ENCODE results near the gene CDH18. TPM values are rescaled to one million over a fixed set of nuclear protein-coding genes. Genes with fewer than 3 reads are reported as not detected.

CDH18 gene
- total RNA-seq, 2 donors from 2014 or later, result 0.60 TPM; not detected in 1

- intact Hi-C loops (cut with DNase I), result no loop called here
- DNase-seq (ENCODE audit: low spot score), result no peak
These were observed 37.1 kb downstream of the CDH18 start for GRCh38 chr5:19950897-19951296.

- intact Hi-C loops (cut with DNase I), result no loop called here
- no peak for DNase-seq (ENCODE audit: low spot score)
These were observed 47.8 kb downstream of the CDH18 start for GRCh38 chr5:19940192-19940591.

DNA sequence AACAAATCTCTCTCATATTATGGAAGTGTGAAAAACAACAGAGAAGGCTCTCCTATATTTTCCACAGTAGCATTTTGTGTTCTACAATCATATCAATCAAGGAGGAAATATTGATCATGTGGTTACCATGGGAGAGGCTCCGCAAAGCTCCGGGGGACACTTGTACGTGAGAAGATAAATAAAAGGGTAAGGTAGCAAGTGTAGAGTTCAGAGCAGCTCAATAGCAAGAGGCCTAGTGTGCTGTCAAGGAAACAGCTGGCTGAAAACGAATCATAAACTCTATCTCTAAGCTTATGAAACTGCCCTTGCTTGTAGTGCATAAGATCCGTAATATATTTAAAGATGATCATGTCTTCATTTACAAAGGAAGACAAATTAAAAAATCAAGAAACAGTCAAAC is 57.5 kb downstream of the CDH18 start:
- no peak for DNase-seq (ENCODE audit: low spot score)
- intact Hi-C loops (cut with DNase I), result no loop called here

DNA sequence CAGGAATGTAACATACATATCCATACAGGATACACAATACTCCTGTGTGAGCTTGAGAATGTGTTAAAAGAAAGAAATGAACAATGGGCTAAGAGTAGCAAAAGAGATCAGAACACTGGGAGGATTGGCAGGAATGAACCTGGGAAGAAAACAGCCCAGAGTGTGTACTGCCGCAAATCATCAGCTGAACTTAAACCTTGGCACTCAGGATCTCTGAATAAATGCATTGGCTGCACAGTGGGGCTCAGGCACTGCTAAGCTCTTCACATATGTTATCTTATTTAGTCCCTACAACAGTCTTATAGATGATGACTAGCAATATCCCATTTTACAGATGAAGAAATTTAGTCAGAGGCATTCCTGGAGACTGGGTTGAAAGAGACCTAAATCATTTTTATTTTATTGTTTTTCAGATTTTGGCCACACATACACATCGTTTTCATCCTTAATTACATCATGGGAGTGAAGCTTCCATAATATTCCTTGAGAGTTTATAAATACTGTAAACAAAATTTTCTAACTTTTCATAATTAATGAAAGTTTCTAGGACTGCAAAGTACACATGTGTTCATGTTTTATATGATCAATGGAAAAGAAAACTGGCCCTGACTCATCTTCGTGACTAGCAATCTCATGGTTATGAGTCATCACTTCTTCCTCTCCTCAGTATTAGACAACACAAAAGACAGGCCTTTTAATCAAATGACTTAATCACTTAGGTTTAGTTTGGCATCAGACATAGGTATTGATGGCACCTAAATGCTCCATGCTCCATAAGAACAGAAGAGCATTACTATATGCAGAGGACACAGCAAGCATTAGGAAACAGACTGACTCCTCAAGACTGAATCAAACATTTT is 59.2 kb downstream of the CDH18 start:
- intact Hi-C loops (cut with DNase I), result no loop called here
- DNase-seq (ENCODE audit: low spot score), result no peak

- intact Hi-C loops (cut with DNase I), result no loop called here
- DNase-seq (ENCODE audit: low spot score), result no peak
These were observed 60.1 kb downstream of the CDH18 start for GRCh38 chr5:19927919-19928318.

- DNase-seq (ENCODE audit: low spot score), result no peak
- intact Hi-C loops (cut with DNase I), result no loop called here
These were observed 60.8 kb downstream of the CDH18 start for GRCh38 chr5:19927170-19927569.

- no peak for DNase-seq (ENCODE audit: low spot score)
- intact Hi-C loops (cut with DNase I), result no loop called here
These were observed 64.3 kb downstream of the CDH18 start for GRCh38 chr5:19923742-19924141.

- no peak for DNase-seq (ENCODE audit: low spot score)
- intact Hi-C loops (cut with DNase I), result no loop called here
These were observed 67.2 kb downstream of the CDH18 start for GRCh38 chr5:19920761-19921160.

- intact Hi-C loops (cut with DNase I), result no loop called here
- DNase-seq (ENCODE audit: low spot score), result no peak
These were observed 69.2 kb downstream of the CDH18 start for GRCh38 chr5:19918780-19919179.

GRCh38 chr5:19917588-19918122 is 70.3 kb downstream of the CDH18 start:
- DNase-seq (ENCODE audit: low spot score), result no peak
- intact Hi-C loops (cut with DNase I), result no loop called here

- intact Hi-C loops (cut with DNase I), result no loop called here
- no peak for DNase-seq (ENCODE audit: low spot score)
These were observed 77.9 kb downstream of the CDH18 start for GRCh38 chr5:19910136-19910535.

GRCh38 chr5:19904766-19905165 is 83.2 kb downstream of the CDH18 start:
- DNase-seq (ENCODE audit: low spot score), result no peak
- intact Hi-C loops (cut with DNase I), result no loop called here

GRCh38 chr5:19903611-19904010 is 84.4 kb downstream of the CDH18 start:
- intact Hi-C loops (cut with DNase I), result no loop called here
- no peak for DNase-seq (ENCODE audit: low spot score)

DNA sequence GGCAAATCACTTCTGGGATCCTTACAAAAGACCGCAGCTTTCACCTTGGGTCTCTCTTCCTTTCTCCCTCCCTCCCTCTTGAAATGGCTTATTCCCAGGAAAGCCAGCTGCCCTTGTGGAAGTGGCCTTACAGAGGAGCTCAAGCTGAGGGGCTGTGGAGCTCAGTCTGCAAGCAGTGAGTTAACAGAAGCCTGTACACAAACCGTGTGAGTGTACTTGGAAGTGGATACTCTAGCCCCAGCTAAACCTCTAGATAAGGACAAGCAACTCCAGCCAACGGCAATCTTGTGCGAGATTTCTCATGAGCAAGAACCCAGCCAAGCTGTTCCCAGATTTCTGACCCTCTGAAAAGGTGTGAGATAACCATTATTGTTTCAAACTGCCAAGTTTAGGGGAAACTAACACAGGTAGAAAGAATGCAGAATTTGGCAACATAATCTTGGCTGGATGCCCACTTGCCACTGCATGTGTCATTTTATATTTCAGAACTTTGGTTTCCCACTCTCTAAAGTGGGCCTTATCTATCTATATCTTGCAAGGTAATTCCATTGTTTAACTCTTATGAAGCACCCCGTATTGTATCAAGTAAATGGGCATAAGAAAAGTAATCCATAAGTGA is 85.6 kb downstream of the CDH18 start:
- intact Hi-C loops (cut with DNase I), result no loop called here

DNA sequence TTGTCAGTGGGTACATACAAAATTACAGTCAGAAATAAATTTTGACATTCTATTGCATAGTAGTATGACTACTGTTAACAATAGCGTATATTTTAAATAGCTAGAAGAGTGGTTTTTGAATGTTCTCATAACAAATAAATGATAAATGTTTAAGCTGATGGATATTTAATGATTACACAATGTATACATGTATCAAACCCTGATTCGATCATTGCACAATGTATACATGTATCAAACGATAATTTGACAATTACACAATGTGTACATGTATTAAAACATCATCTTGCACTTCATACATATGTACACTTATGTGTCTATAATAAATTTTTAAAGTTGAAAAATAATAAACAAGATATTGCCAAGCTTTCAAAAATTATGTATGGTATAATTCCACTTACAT is 87.7 kb downstream of the CDH18 start:
- DNase-seq (ENCODE audit: low spot score), result no peak

More for the DNA sequence above, 85.6 kb downstream of the CDH18 start:
- no peak for DNase-seq (ENCODE audit: low spot score)

DNA sequence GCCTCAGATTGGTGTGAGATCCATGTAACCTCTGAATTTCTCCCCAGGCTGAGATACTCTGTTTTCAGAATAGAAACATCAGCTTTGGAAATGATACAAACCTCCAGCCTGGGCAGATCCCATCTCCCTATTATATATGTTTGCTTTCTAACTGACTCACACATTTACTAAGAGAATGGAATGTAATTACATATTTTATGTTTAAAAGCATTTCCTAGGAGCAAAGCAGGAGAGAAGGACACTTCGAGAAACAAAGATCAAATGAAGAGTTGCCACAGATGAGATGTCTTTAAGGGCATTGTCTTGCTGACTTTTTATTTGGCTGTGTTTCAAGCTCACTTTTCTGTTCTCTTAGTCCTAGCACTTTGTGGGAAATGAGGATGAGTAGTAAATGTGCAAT is 96.3 kb downstream of the CDH18 start:
- intact Hi-C loops (cut with DNase I), result no loop called here
- no peak for DNase-seq (ENCODE audit: low spot score)

More for the DNA sequence above, 87.7 kb downstream of the CDH18 start:
- intact Hi-C loops (cut with DNase I), result no loop called here

- intact Hi-C loops (cut with DNase I), result no loop called here
- no peak for DNase-seq (ENCODE audit: low spot score)
These were observed 101.7 kb downstream of the CDH18 start for GRCh38 chr5:19886123-19886917.

GRCh38 chr5:19885040-19885824 is 102.8 kb downstream of the CDH18 start:
- intact Hi-C loops (cut with DNase I), result no loop called here
- DNase-seq (ENCODE audit: low spot score), result no peak

GRCh38 chr5:19880859-19881436 is 107.1 kb downstream of the CDH18 start:
- intact Hi-C loops (cut with DNase I), result no loop called here
- DNase-seq (ENCODE audit: low spot score), result no peak

Measured in posterior vena cava (tissue), 2 donors.